ENCODE measurements around the gene IQGAP2.

The IQGAP2 gene

DNA sequence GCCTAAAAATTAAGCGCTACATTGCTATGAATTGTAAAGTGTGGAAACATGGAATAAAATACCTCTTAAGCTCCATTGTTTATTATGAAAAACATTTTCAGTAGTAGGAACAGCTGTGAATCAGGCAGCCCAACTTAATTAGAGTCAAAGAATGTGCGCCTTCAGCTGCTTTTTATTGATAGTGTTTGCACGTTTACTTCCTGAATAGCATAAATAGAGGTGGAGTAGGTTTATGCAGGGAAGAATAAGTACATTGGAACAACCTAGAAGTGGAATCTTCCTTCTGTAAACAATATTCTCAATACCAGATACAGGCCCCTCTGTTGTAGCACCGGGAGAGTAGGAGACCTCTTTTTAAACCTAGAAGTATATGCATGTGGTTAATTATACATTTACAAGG is 79.9 kb downstream of the IQGAP2 start:
- DNase-seq, result no peak

DNA sequence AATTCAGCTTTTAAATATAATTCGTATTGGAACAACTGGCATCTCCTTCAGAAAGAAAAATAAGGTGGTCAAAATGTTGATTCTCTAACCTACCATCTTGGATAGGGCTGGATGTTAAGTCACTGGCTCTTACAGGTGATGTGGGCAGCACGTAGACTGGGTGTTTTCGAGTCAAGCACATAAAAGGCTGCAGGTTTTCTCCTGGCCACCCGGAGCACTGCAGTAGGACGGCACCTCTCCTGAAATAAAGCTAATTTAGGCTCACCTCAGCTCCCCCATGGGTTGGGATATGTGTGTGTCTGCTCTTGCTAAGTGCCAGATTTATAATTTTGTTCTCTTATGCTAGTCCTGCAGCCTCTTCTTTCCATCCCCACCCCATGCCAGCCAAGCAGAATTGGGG is 80.3 kb downstream of the IQGAP2 start:
- DNase-seq, result no peak

DNA sequence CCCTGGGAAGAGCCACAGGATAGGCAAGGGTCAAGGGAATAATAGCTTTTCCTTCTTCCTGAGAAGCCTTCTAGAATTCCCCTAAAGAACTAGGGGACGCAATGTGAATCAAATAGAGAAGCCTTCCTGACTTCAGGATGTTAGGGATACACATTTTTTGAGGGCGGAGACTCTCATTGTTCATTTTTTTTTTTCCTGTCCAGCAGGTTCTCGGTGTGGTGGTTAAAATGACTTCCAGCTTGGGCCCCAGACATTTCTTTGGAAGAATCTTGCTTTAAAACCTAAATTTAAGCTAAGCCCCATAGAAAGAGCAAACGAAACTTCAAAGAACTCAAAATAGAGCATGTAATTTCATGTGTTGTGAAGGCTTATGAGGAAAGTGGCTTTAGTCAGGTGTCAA is 80.8 kb downstream of the IQGAP2 start:
- no peak for DNase-seq

DNA sequence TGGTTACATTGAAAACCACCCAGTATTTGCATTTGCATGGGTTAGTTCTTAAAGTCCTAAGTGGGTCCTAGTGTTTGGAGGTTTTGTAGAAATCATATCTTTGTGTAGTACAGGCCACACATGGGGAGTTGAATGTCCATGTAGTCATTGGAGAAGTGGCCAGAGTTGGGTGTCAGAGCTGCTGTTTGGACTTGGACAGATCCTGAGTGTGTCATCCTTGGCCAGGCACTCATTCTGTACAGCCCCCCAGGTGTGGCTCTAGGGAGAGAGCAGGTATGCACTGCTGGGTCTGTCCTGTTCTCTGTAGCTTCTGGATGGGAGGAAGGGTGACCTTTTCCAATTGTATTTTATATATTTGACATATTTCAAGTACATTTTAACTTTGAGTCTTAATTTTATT is 82.4 kb downstream of the IQGAP2 start:
- no peak for DNase-seq

DNA sequence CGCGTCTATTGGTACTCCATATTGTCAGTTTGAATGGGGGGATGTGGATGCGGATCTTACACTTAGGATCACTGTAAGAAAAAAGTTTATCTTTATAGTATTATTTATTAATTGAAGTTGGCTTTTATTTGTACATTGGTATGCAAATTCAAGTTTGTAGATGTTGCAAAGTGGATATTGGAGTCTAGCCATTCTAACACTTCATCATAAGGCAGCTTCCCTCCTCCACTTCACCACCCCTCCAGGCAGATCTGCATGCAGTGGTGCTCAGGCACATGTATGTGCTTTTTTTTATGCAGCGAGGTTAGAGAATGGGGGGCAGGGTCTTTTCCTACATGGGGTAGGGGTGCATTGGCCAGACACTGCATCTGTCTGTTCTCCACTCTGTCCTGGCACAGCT is 84.3 kb downstream of the IQGAP2 start:
- DNase-seq, result no peak

DNA sequence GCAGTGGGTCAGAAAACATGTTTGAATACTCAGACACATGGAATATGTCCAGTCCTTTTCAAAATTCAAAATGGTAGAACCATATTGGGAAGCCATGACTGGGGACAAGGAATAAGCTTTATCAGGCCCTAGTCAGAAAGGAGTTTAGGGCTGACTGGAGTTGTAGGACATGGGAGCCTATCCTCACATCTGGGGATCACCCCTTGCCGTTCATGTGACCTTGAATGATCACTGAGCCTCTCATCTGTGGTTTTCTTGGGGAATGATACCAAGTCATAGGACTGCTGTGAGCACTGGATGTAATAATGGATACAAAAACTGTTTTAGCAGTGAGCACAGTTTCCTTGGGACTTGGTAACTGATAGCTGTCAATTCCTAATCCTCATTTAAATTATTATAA is 84.7 kb downstream of the IQGAP2 start:
- DNase-seq, result no peak

DNA sequence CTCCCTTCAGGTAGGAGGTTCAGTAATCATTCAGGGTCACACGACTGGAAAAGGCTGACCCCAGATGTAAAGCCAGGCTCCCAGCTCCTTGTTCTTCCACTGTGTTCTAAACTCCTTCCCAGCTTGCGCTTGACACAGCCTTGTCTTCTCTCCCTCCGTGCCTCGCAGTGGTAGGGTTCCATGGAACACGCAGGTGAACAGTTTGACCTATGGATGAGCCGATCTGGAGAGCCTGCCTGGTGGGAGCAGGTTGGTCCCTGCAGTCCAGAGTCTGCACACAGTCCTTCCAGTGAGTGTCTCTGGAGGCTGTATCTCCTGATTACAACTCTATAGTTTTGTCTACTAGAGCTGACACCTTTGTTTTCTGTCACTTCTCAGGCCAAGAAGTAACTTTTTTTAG is 85.9 kb downstream of the IQGAP2 start:
- no peak for DNase-seq

DNA sequence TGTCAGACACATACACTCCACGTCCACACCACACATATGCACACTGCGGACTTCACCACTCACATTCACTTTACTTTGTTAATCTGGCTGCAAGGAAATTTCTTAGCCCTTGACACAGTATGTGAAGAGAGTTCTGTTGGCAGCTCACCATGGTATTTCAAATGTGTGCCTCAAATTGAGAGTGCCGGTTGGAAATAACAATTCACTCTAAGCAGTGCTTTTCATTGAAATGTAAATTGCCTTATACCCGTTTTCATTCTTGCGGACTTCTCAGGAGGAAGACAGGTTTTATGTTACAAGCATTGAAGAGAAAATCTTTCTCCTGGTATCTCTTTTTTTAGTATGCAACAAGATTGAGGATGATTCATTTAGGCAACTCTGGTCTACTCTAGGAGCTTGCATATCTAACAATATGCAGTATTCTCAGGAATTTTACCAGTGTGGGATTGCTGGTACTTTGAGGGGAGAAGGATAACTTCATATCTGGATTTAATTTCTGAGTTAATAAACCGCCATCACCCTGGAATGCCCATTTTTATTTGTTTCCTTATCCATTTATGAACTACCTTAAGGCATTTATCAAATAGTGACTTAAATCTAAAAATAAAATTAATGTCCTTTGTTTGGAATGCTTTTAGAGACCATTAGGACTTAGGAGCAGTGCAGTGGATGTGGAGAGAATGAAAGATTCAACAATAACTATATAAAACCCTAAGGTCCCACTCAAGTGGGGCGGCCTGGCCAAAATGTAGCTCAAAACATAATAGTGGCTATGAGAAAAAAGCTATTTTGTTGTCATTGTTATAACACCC is 87.0 kb downstream of the IQGAP2 start:
- no peak for DNase-seq

DNA sequence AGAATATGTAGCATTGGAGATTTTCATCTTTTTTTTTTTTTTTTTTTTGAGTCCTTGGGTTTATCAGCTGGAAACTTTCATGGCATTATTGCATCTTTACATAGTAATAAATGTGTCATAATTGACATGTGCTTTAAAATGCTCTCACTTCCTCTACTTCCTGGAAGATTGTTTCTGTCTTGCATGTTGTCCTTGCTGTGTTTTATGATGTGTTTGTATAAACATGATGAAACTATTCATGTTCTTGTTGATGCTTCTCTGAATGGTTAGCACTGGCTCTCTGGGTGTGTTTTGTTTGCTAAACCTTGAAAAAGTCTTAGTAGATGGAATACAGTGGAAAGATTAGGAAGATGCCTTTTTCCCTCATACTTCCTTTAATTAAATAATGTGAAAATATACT is 87.9 kb downstream of the IQGAP2 start:
- no peak for DNase-seq

DNA sequence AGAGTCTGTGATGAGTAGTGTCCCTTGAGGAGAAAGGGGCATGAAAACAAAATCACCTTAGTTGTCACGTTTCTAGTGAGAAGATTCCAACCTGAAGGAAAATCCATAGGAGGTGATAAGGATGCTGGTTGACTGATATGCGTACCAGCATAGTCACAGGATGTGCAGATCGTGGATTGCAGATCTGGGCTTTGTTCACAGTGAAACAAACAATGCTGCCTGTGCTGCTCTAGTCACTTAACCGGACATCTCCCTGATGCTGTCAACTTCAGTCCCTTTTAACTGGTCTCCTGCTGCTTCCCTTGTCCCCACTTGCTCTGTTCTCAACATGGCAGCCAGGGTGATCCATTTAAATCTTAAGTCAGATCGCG is 89.7 kb downstream of the IQGAP2 start:
- DNase-seq, result no peak

DNA sequence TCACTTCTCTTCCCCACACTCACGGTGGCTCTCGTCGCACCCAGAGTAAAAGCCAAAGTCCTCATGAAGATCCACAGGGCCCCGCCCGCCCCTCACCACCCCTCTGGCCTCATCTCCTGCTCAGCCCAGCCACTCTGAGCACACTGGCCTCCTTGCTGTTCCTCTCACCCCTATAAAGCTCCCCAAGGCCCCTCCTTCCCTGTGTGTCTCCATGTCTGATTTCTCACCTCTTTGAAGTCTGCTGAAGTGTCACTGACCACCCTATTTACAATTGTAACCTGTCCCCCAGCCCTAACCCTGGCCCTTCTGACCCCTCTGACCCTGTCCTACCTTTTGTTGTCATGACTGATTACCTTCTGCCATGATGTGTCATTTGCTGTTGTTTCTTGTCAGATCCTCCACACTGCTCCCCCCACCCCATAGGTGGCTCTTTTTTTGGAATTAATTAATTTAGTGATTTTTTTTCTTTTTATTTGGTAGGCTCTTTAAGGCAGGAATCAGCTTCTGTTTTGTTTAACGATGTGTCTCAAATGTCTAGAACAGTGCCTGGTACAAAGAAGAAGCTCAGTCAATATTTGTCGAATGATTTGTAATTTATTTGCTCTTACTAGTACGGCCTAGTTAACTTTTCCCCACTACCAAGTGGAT is 90.2 kb downstream of the IQGAP2 start:
- DNase-seq, result no peak

DNA sequence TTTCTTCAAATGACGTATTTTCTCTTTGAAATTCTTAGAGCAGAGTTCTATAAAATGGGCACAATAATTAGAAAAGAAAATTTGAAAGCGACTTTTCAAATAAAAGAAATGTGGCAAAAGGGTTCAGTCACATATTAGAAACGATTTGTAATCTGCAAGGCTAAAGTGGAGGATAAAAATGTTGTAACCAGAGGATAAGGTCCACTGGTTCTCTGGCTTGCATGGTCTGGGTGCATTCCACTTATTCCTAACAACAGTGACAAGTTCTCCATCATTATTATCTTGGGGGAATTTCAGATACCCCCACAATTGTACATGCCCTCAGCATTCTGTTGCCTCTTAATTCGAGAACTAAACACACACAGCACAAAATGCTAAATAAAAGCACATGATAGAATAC is 91.1 kb downstream of the IQGAP2 start:
- no peak for DNase-seq

DNA sequence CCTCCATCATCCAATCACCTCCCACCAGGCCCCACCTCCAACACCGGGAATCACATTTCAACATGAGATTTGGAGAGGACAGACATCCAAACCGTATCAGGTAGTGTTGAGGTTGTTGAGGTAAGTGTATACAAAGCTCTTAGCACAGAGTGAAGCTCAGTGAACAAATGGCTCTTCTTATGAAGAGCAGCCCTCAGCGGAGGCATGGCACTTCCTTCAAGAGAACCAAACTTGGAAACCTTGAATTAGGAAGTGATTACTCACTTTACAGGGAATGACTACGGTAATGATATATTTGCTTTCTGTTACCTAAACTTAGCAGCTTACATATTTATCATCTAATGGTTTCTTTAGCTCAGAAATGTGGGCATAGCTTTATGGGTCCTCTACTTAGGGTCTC is 92.8 kb downstream of the IQGAP2 start:
- no peak for DNase-seq

DNA sequence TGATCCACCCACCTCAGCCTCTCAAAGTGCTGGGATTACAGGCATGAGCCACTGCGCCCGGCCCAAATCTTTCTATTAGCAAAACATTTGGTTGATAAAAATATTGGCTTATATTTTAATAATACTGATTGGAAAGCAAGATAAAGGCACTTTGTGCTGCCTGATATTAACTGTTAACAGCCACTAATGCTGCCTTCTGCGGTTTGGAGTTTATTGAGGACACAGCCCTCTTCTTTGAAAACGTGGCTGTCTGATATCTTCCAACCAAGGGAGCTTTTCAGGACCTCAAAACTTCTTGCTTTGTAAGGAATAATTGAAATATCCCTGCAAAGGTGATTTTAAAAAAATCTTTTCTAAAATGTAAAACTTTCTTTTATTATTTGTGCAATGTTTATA is 94.0 kb downstream of the IQGAP2 start:
- DNase-seq, result no peak

DNA sequence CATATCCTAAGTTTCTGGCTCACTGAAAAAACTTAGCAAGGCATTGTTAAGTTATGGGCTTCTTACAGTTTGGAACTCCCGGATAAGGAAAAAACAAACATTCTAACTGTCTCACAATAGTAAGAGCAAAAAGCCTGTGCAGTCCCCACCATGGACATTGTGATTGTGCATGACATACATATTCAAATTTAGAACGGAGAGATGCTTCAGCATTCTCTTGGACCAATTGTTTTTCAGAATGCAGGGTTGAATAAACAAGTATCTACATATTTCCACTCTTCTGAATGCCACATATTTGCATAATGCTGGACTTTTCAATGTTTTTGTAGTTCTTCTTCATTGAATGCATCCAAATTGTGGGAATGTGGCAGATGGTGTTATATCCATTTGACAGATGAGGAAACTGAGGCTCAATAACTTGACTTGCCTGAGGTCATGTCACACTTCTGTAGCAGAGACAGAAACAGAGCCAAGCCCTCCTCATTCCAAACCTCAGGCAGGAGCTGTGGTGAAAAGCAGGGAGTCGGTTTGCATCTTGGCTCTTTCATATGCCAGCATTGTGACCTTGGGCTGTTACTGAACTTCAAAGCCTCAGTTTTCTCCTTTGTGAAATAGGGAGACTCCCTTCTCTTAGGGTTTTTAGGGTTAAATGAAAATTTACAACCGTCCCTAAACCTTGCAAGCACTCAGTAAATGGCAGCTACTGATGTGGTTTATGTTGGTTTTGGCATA is 95.1 kb downstream of the IQGAP2 start:
- DNase-seq, result no peak

DNA sequence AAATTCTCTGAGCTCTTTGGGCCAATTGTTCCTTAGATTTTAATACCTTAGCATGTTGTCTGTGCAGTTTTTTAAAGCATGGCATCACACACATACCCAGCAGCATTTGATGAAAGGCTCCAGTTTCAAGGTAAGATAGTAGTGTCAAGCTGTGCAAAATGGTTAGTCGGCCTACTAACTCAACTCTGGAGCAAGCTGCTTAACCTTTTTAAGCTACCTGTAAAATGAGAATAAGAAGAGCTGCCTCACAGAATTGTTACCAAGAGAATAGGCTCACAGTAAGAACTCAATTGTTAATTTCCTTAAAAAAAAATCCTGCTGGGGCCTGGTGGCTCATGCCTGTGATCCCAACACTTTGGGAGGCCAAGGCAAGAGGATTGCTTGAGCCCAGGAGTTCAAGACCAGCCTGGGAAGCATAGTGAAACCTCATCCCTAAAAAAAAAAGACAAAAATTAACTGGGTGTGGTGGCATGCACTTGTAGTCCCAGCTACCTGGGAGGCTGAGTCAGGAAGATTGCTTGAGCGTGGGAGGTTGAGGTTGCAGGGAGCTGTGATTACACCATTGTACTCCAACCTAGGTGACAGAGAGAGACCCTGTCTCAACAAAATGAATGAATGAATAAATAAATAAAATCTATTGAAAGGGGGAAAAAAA is 96.5 kb downstream of the IQGAP2 start:
- no peak for DNase-seq

DNA sequence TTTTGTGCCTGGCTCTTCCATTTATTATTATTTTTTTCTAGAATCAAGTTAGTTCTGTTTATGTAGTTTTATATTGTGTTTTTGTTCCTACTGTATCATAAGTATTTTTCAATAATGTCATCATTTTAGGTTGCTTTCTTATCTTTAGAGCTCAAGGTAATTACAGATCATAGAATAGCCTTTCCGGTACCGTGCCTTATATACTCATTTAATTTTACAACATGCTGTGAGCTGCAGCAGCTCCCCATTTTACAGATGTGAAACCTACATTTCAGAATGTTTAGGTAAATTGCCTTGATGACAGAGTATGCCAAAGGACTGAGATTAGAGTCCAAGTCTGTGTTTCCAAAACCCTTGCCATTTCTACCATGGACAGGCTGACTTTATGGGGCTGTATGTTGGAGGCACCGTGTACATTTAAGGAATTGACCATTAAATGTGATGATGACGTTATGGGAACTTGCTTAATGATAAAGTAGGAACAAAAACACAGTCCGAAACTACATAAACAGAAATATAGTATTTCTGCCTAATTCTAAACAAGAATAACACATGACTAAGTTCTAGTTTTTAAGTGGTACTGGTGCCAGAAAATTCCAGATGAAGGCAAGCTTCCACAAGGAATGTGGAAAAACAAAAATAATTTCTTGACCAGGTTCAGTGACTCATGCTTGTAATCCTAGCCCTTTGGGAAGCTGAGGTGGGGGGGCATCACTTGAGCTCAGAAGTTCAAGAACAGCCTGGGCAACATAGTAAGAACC is 97.7 kb downstream of the IQGAP2 start:
- no peak for DNase-seq

DNA sequence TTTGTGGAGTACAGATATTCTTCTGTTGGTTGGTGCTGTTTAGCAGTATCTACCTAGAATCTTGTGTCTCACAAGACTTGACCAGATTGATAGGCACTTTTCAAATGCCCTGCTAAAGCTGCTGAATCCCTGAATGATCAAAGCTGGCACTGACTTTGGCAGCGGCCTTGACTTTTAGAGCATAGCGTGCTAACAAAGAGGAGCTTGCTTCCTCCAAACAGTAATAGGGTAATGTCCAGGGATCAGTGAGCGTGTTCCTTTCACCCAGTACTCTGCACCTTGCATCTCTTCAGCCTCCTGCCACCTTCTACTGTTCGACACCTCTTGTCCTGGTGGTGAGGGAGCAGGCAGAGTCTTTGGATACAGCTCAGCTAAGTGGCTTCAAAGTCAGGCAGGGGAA is 100.8 kb downstream of the IQGAP2 start:
- DNase-seq, result no peak

DNA sequence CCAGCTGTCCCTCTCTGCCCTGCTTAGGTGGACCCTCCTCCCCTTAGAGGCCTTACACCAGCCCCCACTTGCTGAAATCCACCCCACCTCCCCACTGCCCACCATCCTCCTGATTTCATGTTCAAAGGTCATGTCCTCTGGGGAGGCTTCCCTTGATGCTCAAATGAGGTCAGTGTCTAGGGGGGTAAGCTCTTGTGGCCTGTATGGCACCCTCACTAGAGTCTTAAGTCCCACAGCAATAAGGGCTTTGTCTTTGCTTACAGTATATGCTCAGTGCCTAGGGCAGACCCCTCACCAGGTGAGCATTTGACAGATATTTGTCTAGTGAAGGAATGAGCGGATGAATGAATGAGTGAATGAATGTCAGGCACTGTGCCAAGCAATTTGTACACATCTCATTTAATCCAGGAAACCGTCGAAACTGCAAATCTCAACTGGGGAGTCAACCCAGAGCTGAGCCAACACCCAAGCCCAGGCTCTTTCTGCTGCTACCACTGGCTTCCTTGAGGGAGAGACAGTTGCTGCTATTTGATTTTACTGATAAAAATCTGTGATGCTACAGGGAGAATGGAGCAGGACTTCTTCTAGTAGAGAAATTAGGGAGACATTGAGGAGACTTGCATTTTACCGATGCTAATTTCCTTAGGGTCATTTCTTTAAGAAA is 101.9 kb downstream of the IQGAP2 start:
- no peak for DNase-seq

DNA sequence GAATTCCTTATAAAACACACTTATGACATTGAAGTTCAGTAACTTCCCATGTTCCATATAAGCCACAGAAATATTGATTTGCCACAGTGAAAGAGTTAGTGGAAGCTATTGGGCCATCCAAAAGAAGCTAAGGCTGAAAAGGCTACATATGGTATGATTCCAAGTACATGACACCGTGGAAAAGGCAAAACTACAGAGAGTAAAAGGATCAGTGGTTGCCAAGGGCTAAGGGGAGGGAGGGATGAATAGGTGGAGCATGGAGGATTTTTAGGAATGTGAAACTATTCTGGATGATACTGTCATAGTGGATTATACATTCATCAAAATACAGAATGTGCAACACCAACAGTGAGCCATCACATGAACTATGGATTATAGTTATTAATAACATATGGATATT is 110.4 kb downstream of the IQGAP2 start:
- DNase-seq, result no peak

DNA sequence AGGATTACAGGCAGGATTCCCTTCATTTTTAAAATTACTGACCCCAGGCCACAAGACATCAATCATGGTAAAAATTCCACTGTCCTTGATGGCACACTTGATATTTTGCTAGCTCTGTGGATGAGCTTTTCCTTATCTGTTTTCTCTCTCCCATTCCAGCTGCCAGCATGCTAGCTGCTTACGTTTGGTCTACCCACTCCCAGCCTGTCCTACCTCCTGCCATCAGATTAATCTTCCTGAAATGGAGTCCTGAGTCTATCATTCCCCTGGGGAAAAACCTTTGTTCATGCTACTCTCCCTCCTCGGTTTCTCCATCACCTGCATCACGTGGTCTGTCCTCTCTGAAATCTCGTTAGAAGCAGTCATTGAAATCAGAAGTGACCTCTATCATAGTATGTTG is 111.2 kb downstream of the IQGAP2 start:
- DNase-seq, result no peak

DNA sequence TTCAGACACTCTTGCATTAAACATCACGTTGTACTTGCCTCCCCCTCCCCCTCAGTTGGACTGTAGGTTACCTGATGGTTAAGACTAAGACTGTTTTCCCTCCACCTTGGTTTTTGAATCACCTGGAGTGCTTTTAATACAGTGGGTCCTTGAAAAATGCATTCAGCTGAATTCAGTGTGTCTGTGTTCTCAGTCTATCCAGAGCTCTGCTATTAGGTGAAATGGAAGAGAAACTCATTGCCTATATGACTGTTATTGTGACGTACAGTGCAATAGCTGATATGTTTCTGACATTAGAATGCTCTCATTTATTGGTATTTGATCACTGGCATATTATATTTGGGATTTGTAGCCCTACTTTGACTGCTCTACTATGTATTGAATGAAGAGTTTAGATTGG is 111.6 kb downstream of the IQGAP2 start:
- no peak for DNase-seq
